Measurements from ENCODE around the gene PAM.
"Not testable (repeated sequence)": the region's sequence is repeated elsewhere in the genome, so short reads cannot be mapped to it uniquely, and the experiment has no call there.

Gene PAM

DNA sequence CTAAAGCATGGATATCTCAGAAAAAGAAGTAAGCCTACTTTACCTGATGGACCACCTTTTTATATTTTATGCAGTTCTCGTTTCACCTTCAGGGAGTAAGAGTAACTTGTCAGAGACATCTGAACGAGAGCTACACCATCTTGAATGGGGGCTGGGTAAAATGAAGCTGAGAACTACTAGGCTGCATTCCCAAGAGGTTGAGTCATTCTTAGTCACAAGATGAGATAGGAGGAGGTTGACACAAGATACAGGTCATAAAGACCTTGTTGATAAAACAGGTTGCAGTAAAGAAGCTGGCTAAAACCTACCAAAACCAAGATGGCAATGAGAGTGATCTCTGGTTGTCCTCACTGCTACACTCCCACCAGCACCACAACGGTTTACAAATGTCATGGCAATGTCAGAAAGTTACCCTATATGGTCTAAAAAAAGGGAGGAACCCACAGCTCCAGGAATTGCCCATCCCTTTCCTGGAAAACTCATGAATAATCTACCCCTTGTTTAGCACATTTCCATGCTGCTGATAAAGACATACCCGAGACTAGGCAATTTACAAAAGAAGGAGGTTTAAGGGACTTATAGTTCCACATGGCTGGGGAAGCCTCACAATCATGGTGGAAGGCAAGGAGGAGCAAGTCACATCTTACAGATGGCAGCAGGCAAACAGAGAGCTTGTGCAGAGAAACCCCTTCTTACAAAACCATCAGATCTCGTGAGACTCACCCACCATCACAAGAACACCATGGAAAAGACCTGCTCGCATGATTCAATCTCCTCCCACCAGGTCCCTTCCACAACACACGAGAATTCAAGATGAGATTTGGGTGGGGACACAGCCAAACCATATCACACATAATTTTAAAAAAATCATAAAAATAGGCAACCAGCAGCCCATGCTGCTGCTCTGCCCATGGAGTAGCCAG lies 302.4 kb downstream of the PAM start:
- Mint-ChIP-seq H3K4me3 (no peak overlapping the region), H3K27ac (no peak overlapping the region), H3K4me1 (ENCODE audit: low read depth in 2 of 2) (peaks cover 2 to 7% of the 10 kb centered on the region in 2 donors), H3K36me3 (ENCODE audit: insufficient read depth) (no peaks in the 10 kb centered on the region), H3K27me3 (peaks cover 0 to 9% of the 10 kb centered on the region in 2 donors), H3K9me3 (peaks cover 0 to 2% of the 10 kb centered on the region in 2 donors)
- DNase-seq (no peak), ATAC-seq (replicated peaks) (no peak)

DNA sequence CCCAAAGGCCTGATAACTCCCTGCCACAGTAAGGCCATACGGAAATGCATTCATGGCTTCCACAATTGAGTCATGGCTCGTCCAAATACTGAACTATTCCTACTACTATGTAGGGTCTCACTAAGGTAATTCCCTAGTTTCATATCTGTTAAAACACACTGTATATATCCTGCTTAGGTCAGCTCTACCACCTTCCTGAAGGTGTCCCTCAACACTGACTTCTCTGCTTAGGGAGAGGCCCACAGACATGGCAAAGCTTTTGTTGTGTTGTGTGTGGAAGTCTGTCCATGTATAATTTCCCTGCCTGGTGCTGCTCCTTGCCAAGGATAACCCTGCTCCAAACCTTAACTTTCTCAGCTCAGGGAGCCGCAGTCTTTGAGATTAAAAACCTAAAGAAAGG lies 304.4 kb downstream of the PAM start:
- Mint-ChIP-seq H3K4me1 (ENCODE audit: low read depth in 2 of 2) (peaks cover 2 to 7% of the 10 kb centered on the region in 2 donors), H3K36me3 (ENCODE audit: insufficient read depth) (no peaks in the 10 kb centered on the region), H3K4me3 (no peak overlapping the region), H3K27ac (no peak overlapping the region), H3K9me3 (peaks cover 0 to 2% of the 10 kb centered on the region in 2 donors), H3K27me3 (peaks cover 0 to 9% of the 10 kb centered on the region in 2 donors)
- ATAC-seq (replicated peaks) (no peak), DNase-seq (no peak)

DNA sequence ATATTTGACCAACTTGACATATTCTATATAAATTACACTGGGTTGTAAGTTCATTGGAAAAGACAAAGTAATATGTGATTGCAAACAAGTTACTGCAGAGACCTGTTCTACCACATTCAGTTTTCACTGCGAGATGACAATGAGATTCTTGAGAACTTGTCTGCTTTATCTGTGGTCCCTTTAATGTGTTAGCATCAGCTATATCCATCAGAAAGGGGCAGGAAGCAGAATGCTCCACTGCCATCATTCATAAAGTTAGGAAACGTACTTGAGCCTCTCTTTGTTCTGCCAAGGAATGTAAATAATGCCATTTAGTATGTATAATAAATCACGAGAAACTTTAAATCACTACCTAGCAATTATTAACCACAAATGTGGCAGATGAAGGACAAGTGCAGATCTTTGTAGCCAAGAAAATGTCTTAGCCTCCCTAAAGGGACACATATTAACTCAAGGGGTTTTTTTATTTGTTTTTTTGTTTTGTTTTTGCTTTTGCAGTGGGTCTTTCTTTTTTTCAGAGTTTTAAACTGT lies 305.4 kb downstream of the PAM start:
- no peaks in the 10 kb centered on the region for H3K36me3 Mint-ChIP-seq (ENCODE audit: insufficient read depth)
- H3K27me3 Mint-ChIP-seq, result peaks cover 0 to 6% of the 10 kb centered on the region in 2 donors
- peaks cover 2 to 7% of the 10 kb centered on the region in 2 donors for H3K4me1 Mint-ChIP-seq (ENCODE audit: low read depth in 2 of 2)
- DNase-seq (no peak), ATAC-seq (replicated peaks) (no peak)
- H3K27ac Mint-ChIP-seq, result no peak overlapping the region
- H3K9me3 Mint-ChIP-seq, result peaks cover 0 to 2% of the 10 kb centered on the region in 2 donors
- no peak overlapping the region for H3K4me3 Mint-ChIP-seq

- peaks cover 2% of the 10 kb centered on the region for H3K36me3 Mint-ChIP-seq (ENCODE audit: insufficient read depth)
- no peak overlapping the region for H3K4me3 Mint-ChIP-seq
- no peak for ATAC-seq (replicated peaks)
- H3K27ac Mint-ChIP-seq, result no peak overlapping the region
- H3K9me3 Mint-ChIP-seq, result no peaks in the 10 kb centered on the region
- no peak for DNase-seq
- no peaks in the 10 kb centered on the region for H3K27me3 Mint-ChIP-seq
- H3K4me1 Mint-ChIP-seq (ENCODE audit: low read depth in 2 of 2), result no peaks in the 10 kb centered on the region
These were observed 311.2 kb downstream of the PAM start for GRCh38 chr5:103066326-103066725.

DNA sequence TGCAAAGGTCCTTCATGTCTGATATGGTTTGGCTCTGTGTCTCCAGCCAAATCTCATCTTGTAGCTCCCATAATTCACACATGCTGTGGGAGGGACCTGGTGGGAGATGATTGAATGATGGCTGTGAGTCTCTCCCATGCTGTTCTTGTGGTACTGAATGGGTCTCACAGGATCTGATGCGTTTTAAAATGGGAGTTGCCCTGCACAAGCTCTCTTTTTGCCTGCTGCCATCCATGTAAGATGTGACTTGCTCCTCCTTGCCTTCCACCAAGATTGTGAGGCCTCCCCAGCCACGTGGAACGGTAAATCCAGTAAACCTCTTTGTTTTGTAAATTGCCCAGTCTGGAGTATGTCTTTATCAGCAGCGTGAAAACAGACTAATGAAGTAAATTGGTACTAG lies 318.4 kb downstream of the PAM start:
- H3K27me3 Mint-ChIP-seq; H3K36me3 Mint-ChIP-seq (ENCODE audit: insufficient read depth); H3K4me3 Mint-ChIP-seq; DNase-seq; H3K27ac Mint-ChIP-seq; ATAC-seq (replicated peaks); H3K4me1 Mint-ChIP-seq (ENCODE audit: low read depth in 2 of 2): not testable (repeated sequence)
- peaks cover 18 to 37% of the 10 kb centered on the region in 2 donors for H3K9me3 Mint-ChIP-seq

DNA sequence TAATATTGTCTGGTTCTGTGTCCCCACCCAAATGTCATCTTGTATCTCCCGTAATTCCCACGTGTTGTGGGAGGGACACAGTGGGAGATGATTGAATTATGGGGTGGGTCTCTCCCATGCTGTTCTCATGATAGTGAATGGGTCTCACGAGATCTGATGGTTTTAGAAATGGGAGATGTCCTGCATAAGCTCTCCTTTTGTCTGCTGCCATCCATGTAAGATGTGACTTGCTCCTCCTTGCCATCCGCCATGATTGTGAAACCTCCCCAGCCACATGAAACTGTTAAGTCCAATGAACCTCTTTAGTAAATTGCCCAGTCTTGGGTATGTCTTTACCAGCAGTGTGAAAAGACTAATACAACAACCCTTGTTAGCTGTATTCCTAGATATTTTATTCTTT lies 320.3 kb downstream of the PAM start:
- DNase-seq (no peak), ATAC-seq (replicated peaks) (no peak)
- no peak overlapping the region for H3K4me3 Mint-ChIP-seq
- H3K36me3 Mint-ChIP-seq (ENCODE audit: insufficient read depth), result no peaks in the 10 kb centered on the region
- peaks cover 24 to 44% of the 10 kb centered on the region in 2 donors for H3K9me3 Mint-ChIP-seq
- peaks cover 0 to 5% of the 10 kb centered on the region in 2 donors for H3K27me3 Mint-ChIP-seq
- no peaks in the 10 kb centered on the region for H3K4me1 Mint-ChIP-seq (ENCODE audit: low read depth in 2 of 2)
- H3K27ac Mint-ChIP-seq, result peak overlapping the region in 1 of 2 donors; percentile 4
